ENCODE results near the gene NUP155. TPM values are rescaled to one million over a fixed set of nuclear protein-coding genes. Genes with fewer than 3 reads are reported as not detected.
"Not testable (repeated sequence)": the region's sequence is repeated elsewhere in the genome, so short reads cannot be mapped to it uniquely, and the experiment has no call there.

NUP155 gene
- total RNA-seq, 3 donors from 2014 or later: 16.6 to 30.9 (median 25.9) TPM

GRCh38 chr5:37396352-37396751, 25.4 kb upstream of the NUP155 start:
- Histone ChIP-seq H3K27ac (no peak overlapping the region), H3K36me3 (peaks cover 5% of the 10 kb centered on the region), H3K9me3 (no peaks in the 10 kb centered on the region), H3K4me3 (no peak overlapping the region), H3K27me3 (no peaks in the 10 kb centered on the region), H3K4me1 (no peaks in the 10 kb centered on the region)
- TF ChIP-seq POLR2A (IDR thresholded peaks at IDR 0.05): no peak
- no peak for TF ChIP-seq CTCF (IDR thresholded peaks at IDR 0.05)
- no peak for TF ChIP-seq POLR2AphosphoS5 (IDR thresholded peaks at IDR 0.05)
- DNase-seq (ENCODE audit: low spot score in 2 of 2): no peak
- intact Hi-C loops (cut with DNase I; ENCODE audit: low total_unique reads): no loop called here

GRCh38 chr5:37391591-37391990, 20.7 kb upstream of the NUP155 start:
- no peaks in the 10 kb centered on the region for H3K4me1 ChIP-seq
- intact Hi-C loops (cut with DNase I; ENCODE audit: low total_unique reads): no loop called here
- no peak for DNase-seq (ENCODE audit: low spot score in 2 of 2)
- TF ChIP-seq POLR2A (IDR thresholded peaks at IDR 0.05): no peak
- no peak for TF ChIP-seq POLR2AphosphoS5 (IDR thresholded peaks at IDR 0.05)
- no peak for TF ChIP-seq CTCF (IDR thresholded peaks at IDR 0.05)
- H3K9me3 ChIP-seq: no peaks in the 10 kb centered on the region
- peaks cover 5% of the 10 kb centered on the region for H3K36me3 ChIP-seq
- no peak overlapping the region for H3K4me3 ChIP-seq
- H3K27me3 ChIP-seq: no peaks in the 10 kb centered on the region
- no peak overlapping the region for H3K27ac ChIP-seq

GRCh38 chr5:37379100-37379628, 8.3 kb upstream of the NUP155 start, which contains the start of gene WDR70:
Gene WDR70, plus strand, starts transcription at chr5:37379318. Its CDS starts 50 bp downstream, at chr5:37379368.
- H3K9me3 ChIP-seq; H3K36me3 ChIP-seq; H3K27me3 ChIP-seq; H3K4me1 ChIP-seq; intact Hi-C loops (cut with DNase I; ENCODE audit: low total_unique reads): not testable (repeated sequence)
- DNase-seq (ENCODE audit: low spot score in 2 of 2): peak; percentile 66 to 72
- TF ChIP-seq CTCF (IDR thresholded peaks at IDR 0.05): peak in 2 of 3 donors; percentile 27 to 30
- peak in 2 of 3 donors; percentile 37 to 60 for TF ChIP-seq POLR2AphosphoS5 (IDR thresholded peaks at IDR 0.05)
- peak within 1 kb of the TSS; percentile 36 to 68 for H3K27ac ChIP-seq
- peak within 1 kb of the TSS; percentile 69 to 79 (median 75) for H3K4me3 ChIP-seq

GRCh38 chr5:37378066-37378465, 7.2 kb upstream of the NUP155 start:
- H3K9me3 ChIP-seq: not testable (repeated sequence)

GRCh38 chr5:37375091-37375490, 4.2 kb upstream of the NUP155 start:
- no peaks in the 10 kb centered on the region for H3K9me3 ChIP-seq
- peaks cover 0 to 1% of the 10 kb centered on the region in 2 donors for H3K4me1 ChIP-seq
- no peaks in the 10 kb centered on the region for H3K27me3 ChIP-seq
- no peak overlapping the region for H3K27ac ChIP-seq
- no peak overlapping the region for H3K4me3 ChIP-seq
- no peak for DNase-seq (ENCODE audit: low spot score in 2 of 2)
- no peaks in the 10 kb centered on the region for H3K36me3 ChIP-seq
- TF ChIP-seq POLR2AphosphoS5 (IDR thresholded peaks at IDR 0.05): no peak
- TF ChIP-seq POLR2A (IDR thresholded peaks at IDR 0.05): no peak
- TF ChIP-seq CTCF (IDR thresholded peaks at IDR 0.05): no peak
- intact Hi-C loops (cut with DNase I; ENCODE audit: low total_unique reads): no loop called here

More at GRCh38 chr5:37378066-37378465, 7.2 kb upstream of the NUP155 start:
- H3K4me1 ChIP-seq; intact Hi-C loops (cut with DNase I; ENCODE audit: low total_unique reads); H3K27me3 ChIP-seq; H3K4me3 ChIP-seq; DNase-seq (ENCODE audit: low spot score in 2 of 2); H3K27ac ChIP-seq; H3K36me3 ChIP-seq: not testable (repeated sequence)

GRCh38 chr5:37370550-37370863, 399 bp downstream of the NUP155 start:
- peak overlapping the region; percentile 80 to 89 (median 85) for H3K4me3 ChIP-seq
- no peak for DNase-seq (ENCODE audit: low spot score in 2 of 2)
- peak overlapping the region; percentile 85 to 92 for H3K27ac ChIP-seq
- intact Hi-C loops (cut with DNase I; ENCODE audit: low total_unique reads): no loop called here
- no peaks in the 10 kb centered on the region for H3K36me3 ChIP-seq
- H3K27me3 ChIP-seq: no peaks in the 10 kb centered on the region
- no peaks in the 10 kb centered on the region for H3K9me3 ChIP-seq
- TF ChIP-seq CTCF (IDR thresholded peaks at IDR 0.05) (no peak), POLR2A (IDR thresholded peaks at IDR 0.05) (no peak), POLR2AphosphoS5 (IDR thresholded peaks at IDR 0.05) (no peak)
- peaks cover 0 to 15% of the 10 kb centered on the region in 2 donors for H3K4me1 ChIP-seq
